CD14-positive monocyte (primary cell): ENCODE measurements around the gene CPA2. TPM values are rescaled to one million over a fixed set of nuclear protein-coding genes. Genes with fewer than 3 reads are reported as not detected.

Experiments used
- DNase-seq, 3 donors: peaks; one replicate each; pipeline ENCODE4 v3.0.0-alpha.2; 2011 to 2022
- H2AFZ ChIP-seq: 2 replicates; pipeline ENCODE4 v1.6.0; 2012; ENCODE audit warnings: mild to moderate bottlenecking, low read depth, low read length, inconsistent platforms; ENCODE audit not compliant: insufficient read depth, poor library complexity, severe bottlenecking
- H3K27ac ChIP-seq, 2 donors: 1 replicate in 1 of 2; 2 replicates in 1 of 2; pipeline ENCODE4 v1.5.1; 2012 to 2013; ENCODE audit warnings: low read length in 2 of 2, control low read depth in 1 of 2, inconsistent platforms in 1 of 2, low read depth in 1 of 2, mild to moderate bottlenecking in 1 of 2
- H3K27me3 ChIP-seq, 2 donors: one replicate each; pipeline versions ENCODE4 v1.6.0 to v1.6.1; 2011 to 2013; ENCODE audit warnings: low read length in 2 of 2; ENCODE audit not compliant: control insufficient read depth in 2 of 2, insufficient read depth in 2 of 2
- H3K36me3 ChIP-seq, 2 donors: replicated peaks in 1 of 2; 1 replicate in 1 of 2; 2 replicates in 1 of 2; pipeline versions ENCODE4 v1.5.1 to v1.6.1; 2012 to 2013; ENCODE audit warnings: low read length in 2 of 2, control low read depth in 1 of 2, inconsistent platforms in 1 of 2, mild to moderate bottlenecking in 1 of 2; ENCODE audit not compliant: insufficient read depth in 2 of 2, control insufficient read depth in 1 of 2
- H3K4me1 ChIP-seq, 2 donors: 1 replicate in 1 of 2; 2 replicates in 1 of 2; pipeline versions ENCODE4 v1.5.1 to v1.6.1; 2012 to 2013; ENCODE audit warnings: low read length in 2 of 2, control low read depth in 1 of 2, inconsistent platforms in 1 of 2, mild to moderate bottlenecking in 1 of 2, moderate library complexity in 1 of 2; ENCODE audit not compliant: insufficient read depth in 2 of 2, control insufficient read depth in 1 of 2
- H3K4me2 ChIP-seq: replicated peaks from 2 replicates; pipeline ENCODE3; 2012; ENCODE audit warnings: low read length, moderate library complexity, mild to moderate bottlenecking; ENCODE audit not compliant: poor library complexity, severe bottlenecking; ENCODE audit errors: extremely low read depth
- H3K4me3 ChIP-seq, 3 experiments: fragments of 200-600 bp in 1 of 3; sonication (generic) in 1 of 3; replicated peaks in 1 of 3; 1 replicate in 2 of 3; 2 replicates in 1 of 3; pipeline ENCODE4 v1.5.1; 2011 to 2013; ENCODE audit warnings: low read length in 3 of 3, mild to moderate bottlenecking in 3 of 3, control low read depth in 2 of 3, low read depth in 2 of 3, inconsistent platforms in 1 of 3, moderate library complexity in 1 of 3
- H3K79me2 ChIP-seq: 2 replicates; pipeline ENCODE4 v1.6.0; 2012; ENCODE audit warnings: mild to moderate bottlenecking, control low read depth, inconsistent platforms, low read length, moderate library complexity; ENCODE audit not compliant: insufficient read depth
- H3K9ac ChIP-seq: 2 replicates; pipeline ENCODE4 v1.6.0; 2017; ENCODE audit warnings: low read length, mild to moderate bottlenecking; ENCODE audit not compliant: insufficient read depth, poor library complexity, severe bottlenecking
- H3K9me3 ChIP-seq, 2 donors: replicated peaks in 1 of 2; 1 replicate in 1 of 2; 2 replicates in 1 of 2; pipeline versions ENCODE4 v1.5.1 to v1.6.1; 2012 to 2013; ENCODE audit warnings: low read length in 2 of 2, control low read depth in 1 of 2; ENCODE audit not compliant: control insufficient read depth in 1 of 2, insufficient read depth in 1 of 2
- H4K20me1 ChIP-seq: 2 replicates; pipeline ENCODE4 v1.6.0; 2012; ENCODE audit warnings: mild to moderate bottlenecking, low read length, control low read depth, moderate library complexity; ENCODE audit not compliant: insufficient read depth
- H3K27ac Mint-ChIP-seq, 7 donors: one replicate each; pipeline ENCODE4 v1.8.0; 2020; ENCODE audit warnings: mild to moderate bottlenecking in 7 of 7, mixed read lengths in 7 of 7, moderate library complexity in 6 of 7, inconsistent platforms in 2 of 7
- H3K27me3 Mint-ChIP-seq, 3 donors: one replicate each; pipeline ENCODE4 v1.8.0; 2021 to 2022; ENCODE audit warnings: low read depth in 3 of 3, mild to moderate bottlenecking in 3 of 3, mixed read lengths in 3 of 3, moderate library complexity in 3 of 3, inconsistent platforms in 1 of 3
- H3K36me3 Mint-ChIP-seq, 2 donors: one replicate each; pipeline ENCODE4 v1.8.0; 2020; ENCODE audit warnings: mixed read lengths in 2 of 2, inconsistent platforms in 1 of 2, mild to moderate bottlenecking in 1 of 2
- H3K4me1 Mint-ChIP-seq: one replicate; pipeline ENCODE4 v1.8.0; 2020; ENCODE audit warnings: mild to moderate bottlenecking, mixed read lengths
- H3K4me3 Mint-ChIP-seq, 2 donors: one replicate each; pipeline ENCODE4 v1.8.0; 2020; ENCODE audit warnings: mild to moderate bottlenecking in 2 of 2, mixed read lengths in 2 of 2, moderate library complexity in 1 of 2
- H3K9me3 Mint-ChIP-seq, 7 donors: one replicate each; pipeline ENCODE4 v1.8.0; 2020 to 2022; ENCODE audit warnings: mixed read lengths in 7 of 7, mild to moderate bottlenecking in 6 of 7, moderate library complexity in 6 of 7, inconsistent platforms in 2 of 7
- CTCF ChIP-seq: fragments of 200-600 bp; IDR thresholded peaks from one replicate; pipeline ENCODE4 v1.8.0; 2022; ENCODE audit warnings: antibody characterized with exemption, mild to moderate bottlenecking
- WGBS: methylation state at CpG from one replicate; pipeline ENCODE4 v1.1.5; 2013; ENCODE audit warnings: missing lambda C conversion rate; ENCODE audit not compliant: insufficient coverage; 5-methylcytosine and 5-hydroxymethylcytosine counted together
- intact Hi-C, 2 donors: fragments of 100-400 bp; cut with micrococcal nuclease; formaldehyde crosslinking; loops; one replicate each; pipeline versions ENCODE4 v1.15.0 to v1.15.1; 2023
- polyA plus RNA-seq, 3 donors: library from polyadenylated mRNA; depleted of rRNA in 1 of 3; unstranded in 2 of 3; stranded (reverse) in 1 of 3; fragments of 300-500 nt in 2 of 3; fragments of >200 nt in 1 of 3; fragmentation: Illumina TruSeq in 2 of 3; gene quantifications; 1 replicate in 2 of 3; 2 replicates in 1 of 3; pipeline ENCODE4 v1.2.3, GENCODE V29; 2012 to 2021

CPA2 gene
- polyA plus RNA-seq, 3 donors: not detected

GRCh38 chr7:130274296-130274695 is 7.6 kb downstream of the CPA2 start:
- H3K36me3 Mint-ChIP-seq: no peaks in the 10 kb centered on the region
- no peaks in the 10 kb centered on the region for H4K20me1 ChIP-seq

GRCh38 chr7:130274983-130275591 is 8.4 kb downstream of the CPA2 start:
- DNase-seq: no peak
- Histone ChIP-seq H4K20me1 (no peaks in the 10 kb centered on the region), H3K79me2 (no peaks in the 10 kb centered on the region), H3K36me3 (no peaks in the 10 kb centered on the region), H2AFZ (no peak overlapping the region), H3K4me3 (no peak overlapping the region), H3K9ac (no peak overlapping the region), H3K4me2 (no peak overlapping the region), H3K4me1 (peaks cover 9 to 16% of the 10 kb centered on the region in 2 donors), H3K27ac (no peak overlapping the region), H3K9me3 (no peaks in the 10 kb centered on the region), H3K27me3 (peaks cover 0 to 5% of the 10 kb centered on the region in 2 donors)
- H3K27me3 Mint-ChIP-seq: peaks cover 6 to 14% (median 14%) of the 10 kb centered on the region in 3 donors
- peaks cover 13% of the 10 kb centered on the region for H3K4me1 Mint-ChIP-seq
- intact Hi-C loops: no loop called here
- no peak for TF ChIP-seq CTCF
- peaks cover 0 to 7% (median 0%) of the 10 kb centered on the region in 7 donors for H3K9me3 Mint-ChIP-seq
- H3K36me3 Mint-ChIP-seq: no peaks in the 10 kb centered on the region
- H3K27ac Mint-ChIP-seq: no peak overlapping the region
- no peak overlapping the region for H3K4me3 Mint-ChIP-seq
- 97% methylated on average over 7 of the region's 11 CpGs for WGBS

More at GRCh38 chr7:130274296-130274695, 7.6 kb downstream of the CPA2 start:
- H3K36me3 ChIP-seq: no peaks in the 10 kb centered on the region
- H3K9ac ChIP-seq: no peak overlapping the region
- no peak overlapping the region for H2AFZ ChIP-seq
- intact Hi-C loops: no loop called here
- Mint-ChIP-seq H3K9me3 (peaks cover 0 to 7% (median 0%) of the 10 kb centered on the region in 7 donors), H3K4me1 (peaks cover 13% of the 10 kb centered on the region), H3K27me3 (peaks cover 8 to 14% (median 14%) of the 10 kb centered on the region in 3 donors), H3K4me3 (peak overlapping the region in 1 of 2 donors; percentile 80), H3K27ac (no peak overlapping the region)
- peak overlapping the region in 1 of 3 experiments; percentile 42 for H3K4me3 ChIP-seq
- H3K27ac ChIP-seq: no peak overlapping the region
- H3K4me1 ChIP-seq: peaks cover 9 to 16% of the 10 kb centered on the region in 2 donors
- DNase-seq: no peak
- H3K4me2 ChIP-seq: no peak overlapping the region
- WGBS: no CpG with 5 or more reads among the region's 1 CpG
- H3K79me2 ChIP-seq: no peaks in the 10 kb centered on the region
- no peak for TF ChIP-seq CTCF
- no peaks in the 10 kb centered on the region for H3K9me3 ChIP-seq
- peaks cover 0 to 5% of the 10 kb centered on the region in 2 donors for H3K27me3 ChIP-seq
